GM18951 (cell line): Measurements from ENCODE around the gene MDH1.
"Not testable (repeated sequence)": the region's sequence is repeated elsewhere in the genome, so short reads cannot be mapped to it uniquely, and the experiment has no call there.

Experiments
- POLR2A ChIP-seq: IDR thresholded peaks from 4 replicates; pipeline ENCODE4 v1.6.1; 2011; ENCODE audit warnings: mild to moderate bottlenecking; ENCODE audit not compliant: insufficient read length, insufficient read depth; ENCODE audit errors: extremely low read depth
- in situ Hi-C: fragments of 300-500 bp; cut with MboI; formaldehyde crosslinking; loops from one replicate; pipeline ENCODE4 v1.12.0; 2022; ENCODE audit warnings: low sequenced_read_pairs, mixed read lengths, inconsistent platforms; ENCODE audit not compliant: unreplicated experiment

The MDH1 gene

DNA sequence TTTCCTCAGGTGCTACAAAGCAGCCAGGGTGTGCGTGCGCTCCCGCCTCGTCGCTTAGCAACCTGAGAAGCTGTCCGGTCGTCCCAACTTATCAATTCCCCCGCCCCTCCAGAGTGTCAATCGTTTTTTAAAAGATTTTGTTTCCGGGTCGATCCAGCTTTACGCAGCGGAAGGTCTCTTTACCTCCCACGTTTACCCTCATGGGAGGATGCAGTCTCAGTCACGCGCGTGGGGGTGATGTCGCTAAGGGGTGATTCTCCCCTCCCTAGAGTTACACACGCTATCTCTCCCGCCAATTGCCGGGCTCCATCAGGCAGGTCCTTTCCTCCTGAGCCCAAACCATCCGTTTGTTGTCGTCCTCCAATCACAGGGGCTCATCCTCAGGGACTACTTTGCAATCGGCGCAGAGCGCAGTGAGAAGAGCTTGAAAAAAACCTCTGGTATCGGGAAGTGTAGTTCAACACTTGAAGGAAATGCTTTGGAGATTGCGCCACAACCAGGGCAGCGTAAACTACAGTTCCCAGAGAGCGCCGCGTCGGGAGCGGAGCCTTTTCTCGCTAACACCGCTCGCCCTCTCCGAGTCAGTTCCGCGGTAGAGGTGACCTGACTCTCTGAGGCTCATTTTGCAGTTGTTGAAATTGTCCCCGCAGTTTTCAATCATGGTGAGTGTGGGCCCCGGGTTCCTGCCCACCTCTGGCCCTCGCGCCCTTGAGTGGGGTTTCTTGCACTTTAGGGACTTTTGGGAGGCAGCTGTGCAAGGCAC, at the start of gene MDH1, which contains the start of gene WDPCP:
MDH1 (plus strand) TSS at position 579 of the 763 bp plus-strand sequence; CDS start at position 660, 81 bp downstream.
WDPCP (minus strand) TSS at position 93 of the 763 bp plus-strand sequence. CDS start 206 bp downstream, outside the sequence.
- peak; percentile 82 for TF ChIP-seq POLR2A

GRCh38 chr2:63539416-63540162, 49.2 kb upstream of the MDH1 start:
- in situ Hi-C loops: no loop called here
- no peak for TF ChIP-seq POLR2A

More for the DNA sequence above, at the start of gene MDH1, which contains the start of gene WDPCP:
- in situ Hi-C loops: no loop called here

DNA sequence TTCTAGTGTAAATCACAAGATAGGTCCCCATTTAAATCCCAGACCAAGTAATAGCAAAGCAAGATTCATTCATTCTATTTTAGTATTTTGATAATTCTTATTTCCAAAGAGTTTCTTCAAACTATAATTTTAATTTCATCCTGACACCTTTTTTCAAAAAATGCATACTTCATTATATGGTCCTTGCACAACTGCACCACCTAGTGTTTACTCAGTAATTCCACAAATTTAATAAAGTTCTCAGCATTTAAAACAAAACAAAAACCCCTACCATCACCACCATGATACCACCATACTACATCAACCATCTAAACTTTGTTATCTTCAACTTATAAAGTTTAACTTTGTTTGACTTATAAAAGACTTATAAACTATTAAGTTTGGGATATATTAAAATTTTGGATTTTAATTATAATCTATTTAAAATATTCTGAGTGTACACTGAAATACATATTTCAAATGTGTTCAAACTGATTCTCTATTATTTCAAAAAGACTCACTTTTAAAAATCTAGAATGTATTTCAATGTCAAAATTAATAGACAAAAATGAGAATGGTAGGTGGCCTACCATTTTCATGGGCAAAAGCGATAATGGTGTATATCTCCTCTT, 44.6 kb upstream of the MDH1 start:
- in situ Hi-C loops: no loop called here
- TF ChIP-seq POLR2A: no peak

DNA sequence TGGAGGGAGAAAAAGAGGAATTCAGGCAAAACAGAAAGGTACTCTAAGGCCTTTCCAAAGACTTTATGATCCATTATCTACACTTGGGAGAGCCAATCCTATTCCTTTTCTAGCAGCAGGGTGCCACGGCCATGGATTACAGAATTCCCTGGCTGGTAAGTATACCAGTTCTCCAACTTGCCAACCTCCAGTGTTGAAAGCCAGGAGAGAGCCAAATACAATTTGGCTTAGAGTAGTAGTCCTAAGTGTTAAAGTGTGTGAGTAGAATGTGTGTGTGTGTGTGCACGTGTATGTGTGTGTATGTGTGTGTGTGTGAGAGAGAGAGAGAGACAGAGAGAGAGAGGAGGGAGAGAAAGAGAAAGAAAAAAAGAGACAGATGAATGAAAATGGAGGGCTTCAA, 43.7 kb upstream of the MDH1 start:
- in situ Hi-C loops: no loop called here

GRCh38 chr2:63553049-63553448, 35.7 kb upstream of the MDH1 start:
- in situ Hi-C loops: no loop called here
- TF ChIP-seq POLR2A: no peak

More for the DNA sequence above, 43.7 kb upstream of the MDH1 start:
- TF ChIP-seq POLR2A: no peak

GRCh38 chr2:63555299-63555698, 33.5 kb upstream of the MDH1 start:
- no peak for TF ChIP-seq POLR2A
- in situ Hi-C loops: no loop called here

DNA sequence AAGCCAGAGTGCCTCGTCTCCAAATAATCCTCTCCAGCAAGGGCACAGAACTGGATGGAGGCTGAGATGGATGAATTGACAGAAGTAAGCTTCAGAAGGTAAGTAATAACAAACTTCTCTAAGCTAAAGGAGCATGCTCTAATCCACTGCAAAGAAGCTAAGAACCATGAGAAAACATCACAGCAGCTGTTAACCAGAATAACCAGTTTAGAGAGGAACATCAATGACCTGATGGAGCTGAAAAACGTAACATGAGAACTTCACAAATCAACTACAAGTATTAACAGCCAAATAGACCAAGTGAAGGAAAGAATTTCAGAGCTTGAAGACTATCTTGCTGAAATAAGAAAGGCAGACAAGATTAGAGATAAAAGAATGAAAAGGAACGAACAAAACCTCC, 32.8 kb upstream of the MDH1 start:
- no peak for TF ChIP-seq POLR2A
- in situ Hi-C loops: no loop called here

GRCh38 chr2:63557819-63558218, 30.9 kb upstream of the MDH1 start:
- in situ Hi-C loops: not testable (repeated sequence)

DNA sequence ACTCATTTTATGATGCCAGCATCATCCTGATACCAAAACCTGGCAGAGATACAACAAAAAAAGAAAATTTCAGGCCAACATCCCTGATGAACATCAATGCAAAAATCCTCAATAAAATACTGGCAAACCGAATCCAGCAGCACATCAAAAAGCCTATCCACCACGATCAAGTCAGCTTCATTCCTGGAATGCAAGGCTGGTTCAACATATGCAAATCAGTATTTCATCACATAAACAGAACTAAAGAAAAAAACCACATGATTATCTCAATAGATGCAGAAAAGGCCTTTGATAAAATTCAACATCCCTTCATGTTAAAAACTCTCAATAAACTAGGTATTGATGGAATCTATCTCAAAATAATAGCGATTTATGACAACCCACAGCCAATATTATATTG, 29.8 kb upstream of the MDH1 start:
- in situ Hi-C loops: not testable (repeated sequence)

- in situ Hi-C loops: no loop called here
- TF ChIP-seq POLR2A: no peak
Measured at GRCh38 chr2:63562751-63563150, 26.0 kb upstream of the MDH1 start.

DNA sequence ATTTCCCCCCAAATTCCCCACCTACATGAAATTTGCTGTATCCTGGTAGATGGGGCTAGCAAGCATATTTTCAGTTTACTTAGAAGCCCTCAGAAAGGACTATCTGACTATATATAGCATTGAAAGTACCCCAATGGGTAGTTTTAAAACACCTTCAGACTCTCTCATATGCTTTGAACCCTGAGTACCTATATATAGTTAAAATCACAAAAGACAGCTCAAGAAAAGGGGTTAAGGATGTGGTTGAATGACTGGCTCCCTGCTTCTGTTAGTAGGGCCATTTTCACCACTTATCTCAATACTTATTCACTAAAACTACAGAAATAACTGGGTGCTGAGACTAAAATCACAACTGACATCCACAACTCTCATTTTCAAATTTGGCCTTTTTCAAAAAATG, 19.0 kb upstream of the MDH1 start:
- TF ChIP-seq POLR2A: no peak
- in situ Hi-C loops: no loop called here

- in situ Hi-C loops: no loop called here
- TF ChIP-seq POLR2A: no peak
Measured at GRCh38 chr2:63571291-63571690, 17.5 kb upstream of the MDH1 start.

DNA sequence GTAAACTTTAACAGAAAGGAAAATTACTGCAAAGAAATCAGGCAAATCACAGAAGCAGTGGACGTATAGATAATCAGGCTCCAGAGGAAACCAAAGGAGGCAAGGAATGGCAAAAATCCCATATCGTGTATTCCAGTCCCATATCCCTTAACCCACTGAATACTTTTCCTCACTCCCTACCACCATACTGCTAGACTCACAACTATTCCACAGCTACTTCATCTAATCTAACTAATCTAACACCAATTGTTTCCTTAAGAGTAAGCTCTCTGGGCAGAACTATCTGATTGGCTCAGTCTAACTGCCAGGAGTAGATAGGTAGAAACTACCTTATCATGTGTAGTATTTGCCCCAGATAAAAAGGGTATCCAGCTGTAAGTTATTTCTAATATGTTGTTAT, 16.8 kb upstream of the MDH1 start:
- no peak for TF ChIP-seq POLR2A
- in situ Hi-C loops: no loop called here

DNA sequence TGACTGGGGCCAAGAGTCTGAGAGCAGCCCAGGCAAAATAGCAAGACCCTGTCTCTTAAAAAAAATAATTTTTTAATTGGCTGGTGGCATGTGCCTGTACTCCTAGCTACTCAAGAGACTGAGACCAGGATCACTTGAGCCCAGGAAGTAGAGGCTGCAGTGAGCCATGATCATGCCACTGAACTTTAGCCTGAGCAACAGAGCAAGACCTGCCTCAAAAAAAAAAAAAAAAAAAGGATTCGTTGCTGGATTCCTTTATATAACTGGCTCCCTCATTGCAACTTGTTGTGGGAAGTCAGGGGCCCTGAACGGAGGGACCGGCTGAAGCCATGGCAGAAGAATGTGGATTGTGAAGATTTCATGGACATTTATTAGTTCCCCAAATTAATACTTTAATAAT, 15.7 kb upstream of the MDH1 start:
- in situ Hi-C loops: not testable (repeated sequence)

DNA sequence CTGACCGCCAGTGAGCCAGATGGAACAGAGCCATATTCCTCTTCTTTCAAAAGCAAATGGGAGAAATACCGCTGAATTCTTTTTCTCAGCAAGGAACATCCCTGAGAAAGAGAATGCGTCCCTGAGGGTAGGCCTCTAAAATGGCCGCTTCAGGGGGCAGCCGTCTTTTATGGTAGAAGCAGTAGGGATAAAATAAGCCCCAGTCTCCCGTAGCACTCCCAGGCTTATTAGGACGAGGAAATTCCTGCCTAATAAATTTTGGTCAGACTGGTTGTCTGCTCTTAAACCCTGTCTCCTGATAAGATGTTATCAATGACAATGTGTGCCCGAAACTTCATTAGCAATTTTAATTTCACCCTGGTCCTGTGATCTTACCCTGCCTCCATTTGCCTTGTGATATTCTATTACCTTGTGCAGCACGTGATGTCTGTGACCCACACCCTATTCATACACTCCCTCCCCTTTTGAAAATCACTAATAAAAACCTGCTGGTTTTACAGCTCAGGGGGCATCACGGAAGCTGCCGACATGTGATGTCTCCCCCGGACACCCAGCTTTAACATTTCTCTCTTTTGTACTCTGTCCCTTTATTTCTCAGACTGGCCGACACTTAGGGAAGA, 14.9 kb upstream of the MDH1 start:
- in situ Hi-C loops: not testable (repeated sequence)
